ENCODE results near the gene TCP11L2.

TCP11L2 gene

DNA sequence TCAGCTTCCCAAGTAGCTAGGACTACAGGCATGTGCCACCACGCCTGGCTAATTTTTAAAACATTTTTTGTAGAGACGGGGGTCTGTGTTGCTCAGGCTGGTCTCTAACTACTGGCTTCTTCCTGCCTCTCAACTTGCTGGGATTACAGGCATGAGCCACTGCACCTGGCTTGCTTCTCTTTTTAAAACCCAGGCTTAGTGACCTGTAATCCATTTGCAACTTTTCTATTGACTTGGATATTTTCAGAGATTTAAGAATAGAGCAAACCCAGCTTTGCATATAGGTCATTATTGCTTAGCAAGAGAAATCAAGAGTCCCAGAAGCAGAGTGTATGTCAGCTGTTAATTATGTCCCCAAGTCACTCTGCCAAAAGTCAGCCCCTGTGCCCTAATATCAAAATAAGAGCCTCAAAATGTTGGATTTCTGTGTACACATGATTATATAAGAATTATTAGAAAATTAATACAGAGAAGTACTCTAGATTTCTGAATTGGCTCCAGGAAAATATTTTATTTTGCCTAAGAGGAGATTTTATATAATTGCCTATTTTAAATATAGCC, 24.9 kb downstream of the TCP11L2 start:
- TF ChIP-seq EZH2 (optimal IDR thresholded peaks at IDR 0.05; ENCODE audit: low read depth, low read length) = no peak
- no peak for TF ChIP-seq EZH2phosphoT487 (IDR thresholded peaks at IDR 0.05; ENCODE audit: low read length)
- TF ChIP-seq, protein P1, sequence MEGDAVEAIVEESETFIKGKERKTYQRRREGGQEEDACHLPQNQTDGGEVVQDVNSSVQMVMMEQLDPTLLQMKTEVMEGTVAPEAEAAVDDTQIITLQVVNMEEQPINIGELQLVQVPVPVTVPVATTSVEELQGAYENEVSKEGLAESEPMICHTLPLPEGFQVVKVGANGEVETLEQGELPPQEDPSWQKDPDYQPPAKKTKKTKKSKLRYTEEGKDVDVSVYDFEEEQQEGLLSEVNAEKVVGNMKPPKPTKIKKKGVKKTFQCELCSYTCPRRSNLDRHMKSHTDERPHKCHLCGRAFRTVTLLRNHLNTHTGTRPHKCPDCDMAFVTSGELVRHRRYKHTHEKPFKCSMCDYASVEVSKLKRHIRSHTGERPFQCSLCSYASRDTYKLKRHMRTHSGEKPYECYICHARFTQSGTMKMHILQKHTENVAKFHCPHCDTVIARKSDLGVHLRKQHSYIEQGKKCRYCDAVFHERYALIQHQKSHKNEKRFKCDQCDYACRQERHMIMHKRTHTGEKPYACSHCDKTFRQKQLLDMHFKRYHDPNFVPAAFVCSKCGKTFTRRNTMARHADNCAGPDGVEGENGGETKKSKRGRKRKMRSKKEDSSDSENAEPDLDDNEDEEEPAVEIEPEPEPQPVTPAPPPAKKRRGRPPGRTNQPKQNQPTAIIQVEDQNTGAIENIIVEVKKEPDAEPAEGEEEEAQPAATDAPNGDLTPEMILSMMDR (IDR thresholded peaks at IDR 0.05; ENCODE audit: low read length) = no peak
- no peak for DNase-seq
- Histone ChIP-seq H3K9ac (ENCODE audit: low read length) (no peak overlapping the region), H3K4me3 (ENCODE audit: low read length) (no peak overlapping the region), H4K20me1 (ENCODE audit: insufficient read depth, low read length) (no peaks in the 10 kb centered on the region), H3K4me2 (ENCODE audit: low read depth, low read length) (no peak overlapping the region), H2AFZ (ENCODE audit: low read length) (no peak overlapping the region), H3K9me3 (replicated peaks; ENCODE audit: insufficient read depth, low read length) (no peaks in the 10 kb centered on the region), H3K79me2 (ENCODE audit: low read length) (no peaks in the 10 kb centered on the region), H3K27me3 (replicated peaks; ENCODE audit: insufficient read depth, low read length) (no peaks in the 10 kb centered on the region), H3F3A (ENCODE audit: insufficient read depth, low read length) (no peaks in the 10 kb centered on the region), H3K36me3 (replicated peaks; ENCODE audit: insufficient read depth, low read length) (no peaks in the 10 kb centered on the region), H3K27ac (ENCODE audit: low read length) (no peak overlapping the region), H3K4me1 (ENCODE audit: low read length) (no peaks in the 10 kb centered on the region), H3K9me2 (replicated peaks; ENCODE audit: insufficient read depth, low read length) (no peaks in the 10 kb centered on the region)

DNA sequence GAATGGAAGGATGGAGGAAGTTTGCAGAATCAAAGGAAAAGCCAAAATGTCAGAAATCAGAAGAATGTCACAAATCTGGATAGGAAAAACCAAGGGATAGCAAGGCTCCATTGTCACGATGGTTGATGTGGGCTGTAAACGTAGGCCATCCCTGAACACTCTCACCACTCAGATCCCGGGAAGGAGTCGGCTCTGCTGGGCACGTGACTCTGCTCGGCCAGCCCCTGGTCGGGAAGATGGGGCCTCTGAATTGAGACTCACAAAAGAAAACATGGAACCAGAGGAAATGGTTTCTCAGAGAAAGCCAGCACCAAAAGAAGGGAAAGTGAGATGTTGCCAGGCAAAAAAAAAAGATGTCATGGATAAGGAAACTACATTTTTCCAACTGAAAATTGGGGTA, 26.2 kb downstream of the TCP11L2 start:
- no peak for DNase-seq
- no peaks in the 10 kb centered on the region for H3K4me1 ChIP-seq (ENCODE audit: low read length)
- H2AFZ ChIP-seq (ENCODE audit: low read length) = no peak overlapping the region
- H3F3A ChIP-seq (ENCODE audit: insufficient read depth, low read length) = no peaks in the 10 kb centered on the region
- no peaks in the 10 kb centered on the region for H3K9me2 ChIP-seq (replicated peaks; ENCODE audit: insufficient read depth, low read length)
- TF ChIP-seq EZH2 (optimal IDR thresholded peaks at IDR 0.05; ENCODE audit: low read depth, low read length) = no peak
- TF ChIP-seq, protein P1 (IDR thresholded peaks at IDR 0.05; ENCODE audit: low read length) = no peak
- no peak for TF ChIP-seq EZH2phosphoT487 (IDR thresholded peaks at IDR 0.05; ENCODE audit: low read length)
- H3K79me2 ChIP-seq (ENCODE audit: low read length) = no peaks in the 10 kb centered on the region
- H3K9me3 ChIP-seq (replicated peaks; ENCODE audit: insufficient read depth, low read length) = no peaks in the 10 kb centered on the region
- H3K36me3 ChIP-seq (replicated peaks; ENCODE audit: insufficient read depth, low read length) = no peaks in the 10 kb centered on the region
- no peaks in the 10 kb centered on the region for H4K20me1 ChIP-seq (ENCODE audit: insufficient read depth, low read length)
- H3K27ac ChIP-seq (ENCODE audit: low read length) = no peak overlapping the region
- no peaks in the 10 kb centered on the region for H3K27me3 ChIP-seq (replicated peaks; ENCODE audit: insufficient read depth, low read length)
- H3K4me3 ChIP-seq (ENCODE audit: low read length) = no peak overlapping the region
- H3K4me2 ChIP-seq (ENCODE audit: low read depth, low read length) = no peak overlapping the region
- H3K9ac ChIP-seq (ENCODE audit: low read length) = no peak overlapping the region

DNA sequence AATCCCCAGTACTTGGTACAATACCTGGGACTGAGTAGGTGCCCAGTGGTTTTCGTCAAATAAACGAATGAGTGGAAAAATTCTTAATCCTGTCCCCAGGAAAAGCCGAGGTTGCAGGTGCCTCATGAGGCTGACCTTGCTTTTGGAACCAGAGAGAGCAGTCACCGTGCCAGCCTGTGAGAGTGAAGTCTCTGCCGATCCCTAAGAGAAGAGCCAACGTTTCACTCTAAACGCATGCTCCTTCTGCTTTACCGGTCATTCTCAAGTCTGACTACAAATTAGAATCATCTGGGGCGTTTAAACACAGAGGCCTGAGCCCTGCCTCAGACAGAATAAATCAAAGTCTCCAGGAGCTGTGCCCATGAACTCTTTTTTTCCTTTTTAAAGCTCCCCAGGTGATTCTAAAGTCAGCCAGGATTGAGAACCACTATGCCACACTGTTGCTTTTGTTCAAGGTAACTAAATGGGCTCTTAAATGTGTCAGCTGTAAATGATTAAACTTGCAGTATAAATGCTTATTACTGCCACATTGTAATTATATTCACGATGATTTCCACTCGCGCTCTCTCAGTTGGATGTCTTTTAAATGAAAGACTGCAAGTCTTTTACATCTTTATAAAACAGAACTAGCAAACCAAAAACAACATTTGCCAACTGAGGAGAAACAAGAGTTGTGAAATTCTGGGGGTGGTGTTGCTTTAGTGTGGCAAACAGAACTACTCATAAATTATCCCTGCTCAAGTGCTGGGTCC, 26.9 kb downstream of the TCP11L2 start:
- H3K4me2 ChIP-seq (ENCODE audit: low read depth, low read length) = no peak overlapping the region
- no peak for DNase-seq

More for the DNA sequence above, 26.9 kb downstream of the TCP11L2 start:
- Histone ChIP-seq H3K4me3 (ENCODE audit: low read length) (no peak overlapping the region), H3K4me1 (ENCODE audit: low read length) (no peaks in the 10 kb centered on the region), H3K9ac (ENCODE audit: low read length) (no peak overlapping the region), H4K20me1 (ENCODE audit: insufficient read depth, low read length) (no peaks in the 10 kb centered on the region), H3K9me3 (replicated peaks; ENCODE audit: insufficient read depth, low read length) (no peaks in the 10 kb centered on the region), H2AFZ (ENCODE audit: low read length) (no peak overlapping the region), H3K9me2 (replicated peaks; ENCODE audit: insufficient read depth, low read length) (no peaks in the 10 kb centered on the region), H3F3A (ENCODE audit: insufficient read depth, low read length) (no peaks in the 10 kb centered on the region), H3K27ac (ENCODE audit: low read length) (no peak overlapping the region), H3K36me3 (replicated peaks; ENCODE audit: insufficient read depth, low read length) (no peaks in the 10 kb centered on the region), H3K79me2 (ENCODE audit: low read length) (no peaks in the 10 kb centered on the region), H3K27me3 (replicated peaks; ENCODE audit: insufficient read depth, low read length) (no peaks in the 10 kb centered on the region)
- no peak for TF ChIP-seq EZH2 (optimal IDR thresholded peaks at IDR 0.05; ENCODE audit: low read depth, low read length)
- TF ChIP-seq EZH2phosphoT487 (IDR thresholded peaks at IDR 0.05; ENCODE audit: low read length) = no peak
- TF ChIP-seq, protein P1 (IDR thresholded peaks at IDR 0.05; ENCODE audit: low read length) = no peak
